Glomerular visceral epithelial cell (primary cell): ENCODE results near the gene GAB3.
"Not testable (repeated sequence)": the region's sequence is repeated elsewhere in the genome, so short reads cannot be mapped to it uniquely, and the experiment has no call there.

Source experiments
- DNase-seq: peaks from one replicate; pipeline ENCODE4 v3.0.0-alpha.2; 2016; ENCODE audit errors: extremely low spot score

GAB3 gene

GRCh38 chrX:154724993-154725756 is 25.7 kb downstream of the GAB3 start:
- DNase-seq: no peak

GRCh38 chrX:154721155-154721554 is 29.7 kb downstream of the GAB3 start:
- no peak for DNase-seq

- no peak for DNase-seq
These were observed 30.8 kb downstream of the GAB3 start for GRCh38 chrX:154720067-154720466.

DNA sequence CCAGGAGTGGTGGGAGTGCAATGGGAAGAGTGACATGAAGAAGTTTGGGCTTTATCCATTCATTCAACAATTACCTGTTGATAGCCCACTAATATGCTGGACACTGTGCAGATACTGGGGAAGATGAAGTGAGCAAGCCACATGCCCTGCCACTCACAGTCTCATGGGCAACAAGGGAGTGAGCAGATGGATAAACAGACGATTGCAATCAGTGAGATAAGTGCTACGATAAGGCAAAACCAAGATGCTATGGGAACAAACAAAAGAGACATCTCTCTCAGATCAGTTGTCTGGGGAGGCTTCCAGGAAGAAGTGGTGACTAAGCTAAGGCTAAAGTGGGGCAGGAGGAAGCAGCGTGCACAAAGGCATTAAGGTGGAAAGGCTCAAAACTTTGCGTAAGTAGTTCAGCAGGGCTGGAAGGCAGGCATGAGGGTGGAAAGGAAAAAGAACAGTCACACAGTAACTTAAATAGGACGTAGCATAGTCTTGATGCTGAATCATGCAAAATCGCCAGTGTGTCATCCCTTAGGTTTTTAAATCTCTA is 31.7 kb downstream of the GAB3 start:
- DNase-seq: peak; percentile 37

DNA sequence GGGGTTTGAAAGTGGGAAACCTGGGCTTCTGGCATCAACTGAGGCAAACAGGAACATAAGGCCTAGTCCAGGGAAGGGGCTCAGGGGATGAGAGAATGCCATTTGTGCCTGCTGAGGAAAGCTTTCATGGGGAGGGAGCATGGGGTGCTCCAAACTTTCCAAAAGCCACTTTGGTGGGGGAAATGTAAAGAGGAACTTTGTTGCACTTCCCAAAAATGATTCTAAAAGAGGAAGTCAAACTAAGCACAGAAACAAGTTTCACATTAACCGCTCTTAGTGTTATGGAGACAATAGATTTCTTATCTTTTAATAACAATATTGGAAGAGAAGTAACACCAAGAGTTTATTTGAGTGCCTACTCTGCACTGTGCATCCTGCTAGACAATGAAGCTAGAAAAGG is 32.3 kb downstream of the GAB3 start:
- DNase-seq: no peak

DNA sequence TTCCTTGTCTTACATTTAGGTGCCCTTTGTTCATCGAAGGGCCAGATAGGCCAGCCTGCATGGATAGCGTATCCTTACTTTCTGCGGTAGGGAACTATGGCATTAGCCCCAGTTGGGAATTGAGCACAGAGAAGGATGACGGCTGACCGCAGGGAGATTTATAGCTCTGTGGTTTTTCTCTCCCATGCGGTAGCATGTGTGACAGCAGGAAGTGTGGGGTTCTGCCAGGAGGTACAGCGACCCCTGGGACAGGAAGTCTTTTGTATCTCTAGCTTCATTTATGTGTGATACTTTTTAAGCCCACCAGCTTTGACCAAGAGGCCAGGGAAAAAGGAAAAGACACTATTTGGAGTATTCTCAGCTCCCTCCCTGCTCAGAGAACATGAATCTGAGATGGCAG is 33.1 kb downstream of the GAB3 start:
- peak; percentile 40 for DNase-seq

- DNase-seq: no peak
These were observed 35.1 kb downstream of the GAB3 start for GRCh38 chrX:154715825-154716224.

DNA sequence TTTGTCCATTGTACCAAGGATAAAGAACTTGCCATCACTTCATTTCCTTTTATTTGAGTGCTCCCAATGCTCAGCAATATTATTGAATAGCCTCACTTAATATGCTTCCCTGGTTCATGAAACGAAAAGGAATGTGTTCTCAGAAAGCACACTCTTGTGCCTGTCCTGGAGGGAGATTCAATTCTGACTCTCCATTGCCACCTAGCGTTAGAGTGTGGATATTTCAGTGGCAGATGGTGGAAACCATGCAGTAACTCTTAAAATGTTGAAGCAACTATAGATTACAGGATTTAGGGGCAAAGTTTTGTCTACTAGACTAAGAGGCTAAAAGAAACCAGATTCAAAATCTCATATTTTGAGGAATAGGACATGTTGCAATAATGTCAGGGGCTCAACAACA is 36.0 kb downstream of the GAB3 start:
- peak; percentile 39 for DNase-seq

DNA sequence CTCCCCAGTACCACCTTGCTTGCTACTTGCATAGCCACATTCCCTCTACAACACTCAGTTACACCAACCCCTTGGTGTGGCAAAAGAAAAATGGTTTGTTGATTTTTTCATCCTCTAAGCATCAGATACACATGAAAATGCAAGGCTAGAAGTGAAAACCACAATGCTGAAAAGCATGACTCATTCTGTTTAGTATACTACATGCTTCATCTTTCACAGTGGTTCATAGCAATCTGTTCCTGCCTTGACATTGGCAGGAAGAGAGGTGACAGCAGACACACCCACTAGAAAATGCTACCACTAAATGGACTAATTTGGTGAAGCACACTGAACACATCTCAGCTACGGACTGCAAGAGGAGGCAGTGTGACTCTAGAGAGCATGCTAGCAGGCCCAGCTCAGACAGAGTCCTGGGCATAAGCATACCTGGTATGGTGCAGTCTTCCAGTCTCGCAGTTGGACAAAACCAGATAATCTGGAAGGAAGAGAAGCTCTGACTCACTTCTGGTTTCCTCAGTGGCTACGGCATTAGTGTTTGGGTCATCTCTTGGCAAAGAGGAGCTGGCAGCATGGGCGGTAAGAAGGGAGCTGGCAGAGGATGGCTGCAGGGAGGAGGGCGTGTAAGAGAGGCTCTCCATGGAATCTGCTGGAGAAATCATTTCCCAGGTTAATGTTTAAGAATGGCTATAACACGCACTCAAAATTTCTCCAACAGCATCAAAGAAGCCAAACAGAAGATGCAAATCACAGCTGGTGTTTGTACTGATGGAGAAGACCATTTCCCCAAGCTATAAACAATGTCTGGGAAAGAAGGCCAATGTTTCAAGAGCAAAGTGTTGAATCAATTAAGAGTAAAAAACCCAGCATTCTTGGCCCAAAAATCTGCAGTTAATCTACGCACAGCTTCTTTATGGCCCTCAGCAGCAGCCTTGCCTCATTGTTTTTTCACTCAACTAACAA is 37.8 kb downstream of the GAB3 start:
- DNase-seq: peak; percentile 47

DNA sequence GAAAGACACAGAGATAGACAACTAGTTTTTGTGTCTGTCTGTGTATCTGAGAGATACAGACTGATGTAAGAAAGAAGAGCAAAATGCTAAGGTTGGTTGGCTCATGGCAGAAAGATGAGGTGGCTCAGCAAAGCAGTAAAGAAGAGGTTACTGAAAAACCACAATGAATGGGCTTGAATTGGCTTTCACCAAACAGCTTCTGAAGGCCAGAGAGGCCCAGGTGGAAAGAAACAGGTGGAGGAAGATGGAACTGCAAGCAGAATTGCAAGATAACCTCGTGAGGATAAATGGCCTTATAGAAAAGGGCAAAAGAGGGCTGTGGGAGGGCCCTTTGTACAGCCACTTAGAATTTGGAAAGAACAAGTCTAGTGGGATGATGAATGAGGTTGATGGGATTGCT is 39.6 kb downstream of the GAB3 start:
- DNase-seq: no peak

- no peak for DNase-seq
These were observed 40.6 kb downstream of the GAB3 start for GRCh38 chrX:154710309-154710708.

- DNase-seq: no peak
These were observed 52.1 kb downstream of the GAB3 start for GRCh38 chrX:154698630-154699248.

GRCh38 chrX:154696676-154697045 is 54.2 kb downstream of the GAB3 start:
- no peak for DNase-seq

GRCh38 chrX:154695911-154696675 is 54.8 kb downstream of the GAB3 start:
- DNase-seq: peak; percentile 20

GRCh38 chrX:154693394-154693793 is 57.5 kb downstream of the GAB3 start:
- no peak for DNase-seq

- DNase-seq: not testable (repeated sequence)
These were observed 60.4 kb downstream of the GAB3 start for GRCh38 chrX:154690438-154690837.

DNA sequence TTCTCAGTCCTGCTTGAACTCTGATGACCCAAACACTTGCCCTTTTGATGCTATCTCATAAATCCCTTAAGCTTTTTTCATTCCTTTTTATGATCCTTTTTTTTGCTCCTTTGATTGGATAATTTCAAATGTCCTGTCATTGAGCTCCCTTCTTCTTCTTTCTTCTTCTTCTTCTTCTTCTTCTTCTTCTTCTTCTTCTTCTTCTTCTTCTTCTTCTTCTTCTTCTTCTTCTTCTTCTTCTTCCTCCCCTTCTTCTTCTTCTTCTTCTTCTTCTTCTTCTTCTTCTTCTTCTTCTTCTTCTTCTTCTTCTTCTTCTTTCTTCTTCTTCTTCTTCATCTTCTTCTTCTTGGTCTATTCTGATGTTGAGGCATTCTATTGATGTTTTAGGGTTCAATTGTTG is 78.8 kb downstream of the GAB3 start:
- DNase-seq: not testable (repeated sequence)

DNA sequence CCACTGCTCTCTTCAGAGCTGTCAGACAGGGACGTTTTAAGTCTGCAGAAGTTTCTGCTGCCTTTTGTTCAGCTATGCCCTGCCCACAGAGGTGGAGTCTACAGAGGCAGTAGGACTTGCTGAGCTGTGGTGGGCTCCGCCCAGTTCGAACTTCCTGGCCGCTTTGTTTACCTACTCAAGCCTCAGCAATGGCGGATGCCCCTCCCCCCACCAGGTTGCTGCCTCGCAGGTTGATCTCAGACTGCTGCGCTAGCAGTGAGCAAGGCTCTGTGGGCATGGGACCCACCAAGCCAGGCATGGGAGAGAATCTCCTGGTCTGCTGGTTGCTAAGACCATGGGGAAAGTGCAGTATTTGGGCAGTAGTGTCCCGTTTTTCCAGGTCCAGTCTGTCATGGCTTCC is 80.0 kb downstream of the GAB3 start:
- DNase-seq: not testable (repeated sequence)

GRCh38 chrX:154661899-154662298 is 89.0 kb downstream of the GAB3 start:
- no peak for DNase-seq

DNA sequence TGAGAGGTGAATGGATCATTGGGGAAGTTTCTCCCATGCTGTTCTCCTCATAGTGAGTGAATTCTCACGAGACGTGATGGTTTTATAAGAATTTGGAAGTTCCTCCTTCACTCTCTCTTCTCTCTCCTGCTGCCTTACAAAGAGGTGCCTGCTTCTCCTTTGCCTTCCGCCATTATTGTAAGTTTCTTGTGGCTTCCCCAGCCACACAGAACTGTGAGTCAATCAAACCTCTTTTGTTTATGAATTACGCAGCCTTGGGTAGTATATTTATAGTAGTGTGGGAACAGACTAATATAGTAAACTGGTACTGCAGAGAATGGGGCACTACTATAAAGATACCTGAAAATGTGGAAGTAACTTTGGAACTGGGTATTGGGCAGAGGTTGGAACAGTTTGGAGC is 89.7 kb downstream of the GAB3 start:
- DNase-seq: no peak

DNA sequence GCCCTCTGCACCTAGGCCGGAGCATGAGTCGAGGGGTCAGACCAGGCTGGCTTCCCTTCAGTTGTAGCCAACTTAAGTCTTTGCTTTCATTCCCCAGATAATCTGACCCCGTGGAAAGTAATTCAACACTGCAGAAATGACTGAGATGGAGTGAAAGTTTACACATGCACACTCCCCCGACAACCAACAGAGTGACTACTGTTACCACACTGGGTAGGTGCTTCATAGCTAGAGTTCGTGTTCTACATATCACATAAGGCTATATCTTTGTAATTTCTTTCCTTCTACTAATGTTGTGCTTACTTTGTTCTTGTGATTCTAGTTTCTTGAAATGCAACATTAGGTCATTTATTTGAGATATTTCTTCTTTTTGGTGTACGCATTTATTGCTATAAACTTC is 90.3 kb downstream of the GAB3 start:
- DNase-seq: no peak
